ENCODE results near the gene CRTC2. TPM values are rescaled to one million over a fixed set of nuclear protein-coding genes. Genes with fewer than 3 reads are reported as not detected.

CRTC2 gene
- total RNA-seq, 1 experiment from 2014 or later, result 40.8 TPM

DNA sequence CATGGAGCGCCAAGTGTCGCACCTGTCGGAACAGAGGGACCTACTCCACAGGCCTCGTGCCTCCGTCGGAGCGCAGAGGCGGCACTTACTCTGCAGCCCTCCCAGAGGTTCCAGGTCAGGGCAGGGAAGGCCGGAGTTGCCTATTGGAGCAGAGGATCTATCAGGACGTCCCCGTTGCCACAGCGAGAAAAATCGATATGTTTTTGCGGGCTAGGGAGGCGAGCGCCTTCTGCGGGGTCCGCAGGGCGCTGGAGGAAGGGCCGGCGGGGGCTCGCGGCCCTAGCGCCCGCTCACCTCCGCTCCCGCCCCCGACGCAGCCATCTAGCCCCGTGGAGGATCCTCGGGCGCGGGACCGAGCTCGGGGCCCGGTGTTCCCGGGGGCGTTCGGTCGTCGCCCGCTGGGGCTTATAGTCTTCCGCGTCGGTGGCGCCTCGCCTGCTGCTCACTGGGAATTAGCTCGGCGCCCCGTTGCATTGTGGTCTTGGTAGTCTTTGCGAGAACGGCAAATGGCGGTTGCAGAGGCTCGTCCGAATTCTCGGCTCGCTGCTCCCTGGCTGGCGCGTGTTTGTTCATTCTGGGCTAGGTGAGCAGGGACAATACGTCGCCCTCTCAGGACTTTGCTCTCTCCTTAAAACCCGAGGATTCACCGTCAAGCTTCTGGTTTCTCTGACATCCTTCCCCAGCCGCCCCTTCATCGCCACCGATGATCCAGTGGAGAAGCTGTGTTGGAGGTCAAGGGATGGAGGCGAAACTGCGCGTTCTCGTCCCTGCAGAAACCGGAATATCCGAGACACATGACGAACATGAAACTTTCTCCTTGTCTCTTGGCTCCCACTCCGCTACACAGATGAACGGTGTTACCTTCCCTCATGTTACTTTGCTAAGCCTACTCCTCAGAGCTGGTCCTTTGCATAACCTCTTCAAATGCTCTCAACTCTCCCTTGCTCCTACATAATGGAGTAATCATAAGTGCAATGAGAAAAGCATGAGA, 19.1 kb upstream of the CRTC2 start, which contains the start of gene JTB:
Gene JTB, minus strand, starts transcription at position 425 of the 991 bp plus-strand sequence. Its CDS starts 422 bp downstream, at position 3.
- H3K4me1 ChIP-seq (ENCODE audit: insufficient read depth, low read length, poor library complexity, severe bottlenecking), result peaks cover 8% of the 10 kb centered on the region
- H3K9me3 ChIP-seq (ENCODE audit: low read depth, low read length, poor library complexity, severe bottlenecking), result no peaks in the 10 kb centered on the region
- H3K36me3 ChIP-seq (ENCODE audit: insufficient read depth, low read length, poor library complexity, severe bottlenecking), result peaks cover 40% of the 10 kb centered on the region
- POLR2A ChIA-PET (ENCODE audit: low non-redundant PET), result interaction anchor here (0.6 to 1.5 kb wide), 2 partner anchors 9 to 13 kb away, joined by 4 to 8 read pairs; partner anchors contain the start of gene RAB13
- no peaks in the 10 kb centered on the region for H3K27me3 ChIP-seq (replicated peaks; ENCODE audit: insufficient read depth, low read depth, low read length, poor library complexity)
- H3K4me3 ChIP-seq (ENCODE audit: low read depth, low read length, poor library complexity, severe bottlenecking), result peak within 1 kb of the TSS; percentile 97
- intact Hi-C loops (cut with micrococcal nuclease; ENCODE audit: unreplicated experiment), result no loop called here
- H3K27ac ChIP-seq (ENCODE audit: low read depth, low read length, poor library complexity, severe bottlenecking), result peak within 1 kb of the TSS; percentile 91
- BruUV-seq (replicated peaks), result TSS peak; percentile 90
- TF ChIP-seq, protein P1, sequence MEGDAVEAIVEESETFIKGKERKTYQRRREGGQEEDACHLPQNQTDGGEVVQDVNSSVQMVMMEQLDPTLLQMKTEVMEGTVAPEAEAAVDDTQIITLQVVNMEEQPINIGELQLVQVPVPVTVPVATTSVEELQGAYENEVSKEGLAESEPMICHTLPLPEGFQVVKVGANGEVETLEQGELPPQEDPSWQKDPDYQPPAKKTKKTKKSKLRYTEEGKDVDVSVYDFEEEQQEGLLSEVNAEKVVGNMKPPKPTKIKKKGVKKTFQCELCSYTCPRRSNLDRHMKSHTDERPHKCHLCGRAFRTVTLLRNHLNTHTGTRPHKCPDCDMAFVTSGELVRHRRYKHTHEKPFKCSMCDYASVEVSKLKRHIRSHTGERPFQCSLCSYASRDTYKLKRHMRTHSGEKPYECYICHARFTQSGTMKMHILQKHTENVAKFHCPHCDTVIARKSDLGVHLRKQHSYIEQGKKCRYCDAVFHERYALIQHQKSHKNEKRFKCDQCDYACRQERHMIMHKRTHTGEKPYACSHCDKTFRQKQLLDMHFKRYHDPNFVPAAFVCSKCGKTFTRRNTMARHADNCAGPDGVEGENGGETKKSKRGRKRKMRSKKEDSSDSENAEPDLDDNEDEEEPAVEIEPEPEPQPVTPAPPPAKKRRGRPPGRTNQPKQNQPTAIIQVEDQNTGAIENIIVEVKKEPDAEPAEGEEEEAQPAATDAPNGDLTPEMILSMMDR (conservative IDR thresholded peaks at IDR 0.05; ENCODE audit: low read depth, low read length), result no peak
- no peak for TF ChIP-seq EZH2 (IDR thresholded peaks at IDR 0.05; ENCODE audit: borderline replicate concordance, low read depth, low read length, poor library complexity, severe bottlenecking)
- peak; percentile 91 for DNase-seq (ENCODE audit: low spot score)
- CTCF ChIA-PET, result interaction anchor here (0.5 to 0.9 kb wide), 4 partner anchors 10 to 409 kb away, joined by 3 to 4 read pairs (median 3); partner anchors contain the start of gene CREB3L4

DNA sequence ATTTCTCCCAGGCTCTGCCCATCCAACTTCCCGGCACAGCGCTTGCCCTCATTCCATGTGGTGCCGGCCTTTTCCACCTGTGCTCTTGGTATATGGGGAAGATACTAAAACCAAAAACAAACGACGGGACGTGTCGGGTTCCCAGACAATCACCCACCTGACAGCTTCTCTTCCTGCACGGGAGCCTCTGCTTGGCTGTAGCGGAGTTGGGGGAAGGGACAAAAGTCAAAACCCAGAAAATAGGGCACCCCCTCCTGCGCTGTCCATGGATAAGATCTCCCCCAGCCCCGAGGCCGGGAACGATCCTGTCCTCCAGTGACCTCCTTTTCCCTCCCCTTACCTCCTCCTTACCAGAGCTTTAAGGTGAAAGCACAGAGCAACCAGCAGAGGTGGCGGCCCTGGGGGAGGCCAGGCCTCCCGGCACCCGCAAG, 18.4 kb upstream of the CRTC2 start:
- no peak for TF ChIP-seq EZH2 (IDR thresholded peaks at IDR 0.05; ENCODE audit: borderline replicate concordance, low read depth, low read length, poor library complexity, severe bottlenecking)
- CTCF ChIA-PET, result interaction anchor here (0.5 to 0.9 kb wide), 2 partner anchors 180 to 233 kb away, joined by 3 to 4 read pairs; no protein-coding TSS in a partner anchor
- Histone ChIP-seq H3K27me3 (replicated peaks; ENCODE audit: insufficient read depth, low read depth, low read length, poor library complexity) (no peaks in the 10 kb centered on the region), H3K36me3 (ENCODE audit: insufficient read depth, low read length, poor library complexity, severe bottlenecking) (peaks cover 36% of the 10 kb centered on the region), H3K9me3 (ENCODE audit: low read depth, low read length, poor library complexity, severe bottlenecking) (no peaks in the 10 kb centered on the region), H3K27ac (ENCODE audit: low read depth, low read length, poor library complexity, severe bottlenecking) (peak overlapping the region; percentile 91), H3K4me1 (ENCODE audit: insufficient read depth, low read length, poor library complexity, severe bottlenecking) (peaks cover 8% of the 10 kb centered on the region), H3K4me3 (ENCODE audit: low read depth, low read length, poor library complexity, severe bottlenecking) (peak overlapping the region; percentile 97)
- intact Hi-C loops (cut with micrococcal nuclease; ENCODE audit: unreplicated experiment), result no loop called here
- BruUV-seq (replicated peaks), result no TSS peak
- no peak for DNase-seq (ENCODE audit: low spot score)
- POLR2A ChIA-PET (ENCODE audit: low non-redundant PET), result interaction anchor here (0.6 to 1.5 kb wide), 3 partner anchors 8 to 13 kb away, joined by 4 to 8 read pairs (median 4); partner anchors contain the start of gene RAB13

DNA sequence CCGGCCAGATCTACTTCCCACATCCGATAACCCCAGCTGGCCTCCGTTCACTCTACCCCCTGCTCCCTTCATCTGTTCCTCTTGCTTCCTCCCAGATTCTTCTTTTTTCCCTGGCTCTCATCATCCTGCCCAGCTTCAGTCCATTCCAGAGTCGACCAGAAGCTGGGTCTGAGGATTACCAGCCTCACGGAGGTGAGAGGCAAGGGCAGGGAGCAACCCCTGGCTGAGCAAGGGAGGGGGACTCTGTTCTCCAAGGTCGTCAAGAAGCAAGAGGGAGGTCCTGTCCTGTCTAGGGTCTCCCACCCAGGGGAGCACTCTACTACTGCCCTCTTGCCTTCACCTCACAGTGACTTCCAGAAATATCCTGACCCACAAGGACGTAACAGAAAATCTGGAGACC, 15.1 kb upstream of the CRTC2 start:
- TF ChIP-seq EZH2 (IDR thresholded peaks at IDR 0.05; ENCODE audit: borderline replicate concordance, low read depth, low read length, poor library complexity, severe bottlenecking), result no peak
- TF ChIP-seq, protein P1 (conservative IDR thresholded peaks at IDR 0.05; ENCODE audit: low read depth, low read length), result no peak
- BruUV-seq (replicated peaks), result no TSS peak

More for the DNA sequence above, 15.1 kb upstream of the CRTC2 start:
- Histone ChIP-seq H3K4me1 (ENCODE audit: insufficient read depth, low read length, poor library complexity, severe bottlenecking) (peaks cover 11% of the 10 kb centered on the region), H3K36me3 (ENCODE audit: insufficient read depth, low read length, poor library complexity, severe bottlenecking) (peaks cover 25% of the 10 kb centered on the region), H3K4me3 (ENCODE audit: low read depth, low read length, poor library complexity, severe bottlenecking) (no peak overlapping the region), H3K9me3 (ENCODE audit: low read depth, low read length, poor library complexity, severe bottlenecking) (no peaks in the 10 kb centered on the region), H3K27ac (ENCODE audit: low read depth, low read length, poor library complexity, severe bottlenecking) (peak overlapping the region; percentile 11), H3K27me3 (replicated peaks; ENCODE audit: insufficient read depth, low read depth, low read length, poor library complexity) (no peaks in the 10 kb centered on the region)
- intact Hi-C loops (cut with micrococcal nuclease; ENCODE audit: unreplicated experiment), result no loop called here
- CTCF ChIA-PET, result no interaction called here
- POLR2A ChIA-PET (ENCODE audit: low non-redundant PET), result interaction anchor here (0.6 kb wide), 1 partner anchor 27 kb away, joined by 16 read pairs; the partner anchor contains the start of gene DENND4B
- DNase-seq (ENCODE audit: low spot score), result no peak
